Melanocyte of skin (primary cell): Measurements from ENCODE around the gene STPG3. TPM values are rescaled to one million over a fixed set of nuclear protein-coding genes. Genes with fewer than 3 reads are reported as not detected.

Source experiments
- total RNA-seq, 2 donors: library from RNA; depleted of rRNA; stranded (reverse); fragments of >200 nt; gene quantifications; 2 replicates each; pipeline ENCODE4 v1.2.3, GENCODE V29; 2012

The STPG3 gene
- not detected for total RNA-seq

GRCh38 chr9:137251194-137251461, at the start of gene STPG3:
Gene STPG3 (plus strand): TSS chr9:137251286. CDS start chr9:137251287, 1 bp downstream.

DNA sequence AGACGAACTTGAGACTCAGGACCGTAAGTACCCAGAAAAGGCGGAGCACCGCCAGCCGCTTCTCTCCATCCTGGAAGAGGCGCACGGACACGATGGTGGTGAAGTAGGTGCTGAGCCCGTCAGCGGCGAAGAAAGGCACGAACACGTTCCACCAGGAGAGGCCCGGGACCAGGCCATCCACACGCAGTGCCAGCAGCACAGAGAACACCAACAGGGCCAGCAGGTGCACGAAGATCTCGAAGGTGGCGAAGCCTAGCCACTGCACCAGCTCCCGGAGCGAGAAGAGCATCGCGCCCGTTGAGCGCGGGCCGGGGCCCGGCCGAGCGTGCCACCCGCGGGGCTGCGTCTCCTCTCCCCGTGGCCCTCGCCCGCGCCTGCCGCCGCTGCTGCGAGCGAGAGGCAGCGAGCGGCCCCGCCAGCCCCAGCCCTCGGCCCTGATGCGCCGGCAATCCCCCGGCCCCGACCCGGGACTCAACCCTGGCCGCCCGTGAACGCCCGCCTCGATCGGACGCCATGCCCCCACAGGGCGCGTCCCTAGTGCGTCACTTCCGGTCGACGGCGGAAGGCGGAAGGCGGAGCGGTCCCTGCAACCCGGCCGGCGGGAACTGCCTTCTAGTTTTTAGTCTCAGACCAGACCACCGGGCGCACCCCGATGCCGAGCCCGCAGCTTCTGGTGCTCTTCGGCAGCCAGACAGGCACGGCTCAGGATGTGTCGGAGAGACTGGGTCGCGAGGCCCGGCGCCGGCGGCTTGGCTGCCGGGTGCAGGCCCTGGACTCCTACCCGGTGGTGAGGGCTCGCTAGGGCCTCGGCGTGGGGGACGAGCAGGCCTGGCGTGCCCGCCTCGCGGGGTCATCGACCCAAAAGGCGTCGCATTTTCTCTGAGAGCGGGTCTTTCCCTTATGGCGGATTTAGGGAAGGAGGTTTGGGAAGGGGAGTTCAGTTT, 45.7 kb upstream of the STPG3 start, which contains the start of the genes NDOR1 and TMEM203:
NDOR1 (plus strand) TSS at position 575 of the 944 bp plus-strand sequence; CDS start at position 653, 78 bp downstream.
TMEM203 (minus strand) TSS at position 523 of the 944 bp plus-strand sequence; CDS start at position 289, 234 bp downstream.

GRCh38 chr9:137222190-137223077, 28.7 kb upstream of the STPG3 start, which contains the start of gene RNF208:
Gene RNF208 (minus strand): TSS chr9:137222240. CDS start chr9:137221212, 1,028 bp downstream.

GRCh38 chr9:137224830-137225694, 26.0 kb upstream of the STPG3 start, which contains the start of gene CYSRT1:
Gene CYSRT1 (plus strand): TSS chr9:137225174. CDS start chr9:137225622, 448 bp downstream.

DNA sequence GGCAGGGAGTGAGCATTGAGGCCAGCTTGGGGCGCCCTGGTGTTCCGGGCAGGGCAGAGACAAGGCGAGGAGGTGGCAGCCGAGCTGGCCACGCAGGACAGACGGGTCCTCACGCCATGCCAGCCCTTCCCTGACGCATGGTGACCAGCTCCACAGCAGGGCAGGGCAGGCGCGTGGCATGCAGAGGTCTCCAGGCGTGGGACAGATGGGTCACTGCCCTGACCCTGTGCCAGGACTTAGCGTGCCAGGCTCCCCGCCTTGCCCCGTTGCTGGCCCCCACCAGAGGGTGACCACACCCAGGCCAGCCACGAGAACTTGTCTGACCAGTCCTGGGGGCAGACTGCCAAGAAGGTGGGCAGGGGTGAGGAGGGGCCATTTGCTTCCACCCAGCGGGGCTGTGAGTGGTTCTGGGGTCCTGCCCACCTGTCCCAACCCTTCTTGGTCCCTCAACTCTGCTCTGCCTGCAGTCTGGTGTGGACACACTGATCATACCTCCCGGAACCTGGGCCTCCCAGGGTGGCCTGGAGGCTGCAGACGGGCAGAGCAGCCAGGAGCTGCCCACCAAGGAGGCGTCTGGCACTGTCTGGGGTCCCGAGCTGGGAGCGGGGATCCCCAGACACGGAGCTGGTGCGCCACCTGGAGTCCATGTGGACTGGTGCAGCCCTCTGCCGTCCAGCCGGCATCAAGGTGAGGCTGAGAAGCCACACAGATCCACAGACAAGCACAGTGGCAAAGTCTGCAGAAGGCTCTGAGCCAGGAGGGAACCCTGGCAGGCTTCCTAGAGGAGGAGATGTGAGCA, 23.8 kb upstream of the STPG3 start, which contains the start of gene RNF224:
RNF224 (plus strand) TSS at position 449 of the 799 bp plus-strand sequence. CDS start 834 bp downstream, outside the sequence.

GRCh38 chr9:137230705-137231371, 20.2 kb upstream of the STPG3 start, which contains the start of gene SLC34A3:
Gene SLC34A3 (plus strand): TSS chr9:137230901. CDS start chr9:137231703, 802 bp downstream.

DNA sequence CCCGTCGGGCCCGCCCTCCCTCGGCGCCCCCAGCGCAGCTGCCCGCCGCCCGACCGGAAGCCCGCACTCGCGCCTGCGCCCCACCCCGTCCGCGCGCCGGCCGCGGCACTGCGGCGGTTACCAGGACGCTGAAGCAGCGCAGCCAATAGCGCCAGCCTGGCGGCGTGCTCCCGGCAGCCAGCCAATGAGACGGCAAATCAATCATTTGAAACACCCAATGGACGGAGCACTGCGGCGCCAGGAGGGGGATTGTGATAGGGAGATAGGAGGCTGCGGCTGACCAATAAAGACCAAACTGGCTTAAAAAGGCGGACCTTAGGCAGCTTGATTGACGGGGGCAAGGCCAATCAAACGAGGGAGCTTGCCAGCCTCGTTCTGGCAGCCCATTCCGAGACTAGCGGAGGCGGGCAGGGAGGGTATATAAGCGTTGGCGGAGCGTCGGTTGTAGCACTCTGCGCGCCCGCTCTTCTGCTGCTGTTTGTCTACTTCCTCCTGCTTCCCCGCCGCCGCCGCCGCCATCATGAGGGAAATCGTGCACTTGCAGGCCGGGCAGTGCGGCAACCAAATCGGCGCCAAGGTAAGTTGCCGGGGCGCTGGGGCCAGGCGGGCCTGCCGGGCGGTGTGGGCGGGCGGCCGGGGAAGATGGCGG, 10.1 kb upstream of the STPG3 start, which contains the start of gene TUBB4B:
TUBB4B (plus strand) TSS at position 447 of the 649 bp plus-strand sequence; CDS start at position 521, 74 bp downstream.

DNA sequence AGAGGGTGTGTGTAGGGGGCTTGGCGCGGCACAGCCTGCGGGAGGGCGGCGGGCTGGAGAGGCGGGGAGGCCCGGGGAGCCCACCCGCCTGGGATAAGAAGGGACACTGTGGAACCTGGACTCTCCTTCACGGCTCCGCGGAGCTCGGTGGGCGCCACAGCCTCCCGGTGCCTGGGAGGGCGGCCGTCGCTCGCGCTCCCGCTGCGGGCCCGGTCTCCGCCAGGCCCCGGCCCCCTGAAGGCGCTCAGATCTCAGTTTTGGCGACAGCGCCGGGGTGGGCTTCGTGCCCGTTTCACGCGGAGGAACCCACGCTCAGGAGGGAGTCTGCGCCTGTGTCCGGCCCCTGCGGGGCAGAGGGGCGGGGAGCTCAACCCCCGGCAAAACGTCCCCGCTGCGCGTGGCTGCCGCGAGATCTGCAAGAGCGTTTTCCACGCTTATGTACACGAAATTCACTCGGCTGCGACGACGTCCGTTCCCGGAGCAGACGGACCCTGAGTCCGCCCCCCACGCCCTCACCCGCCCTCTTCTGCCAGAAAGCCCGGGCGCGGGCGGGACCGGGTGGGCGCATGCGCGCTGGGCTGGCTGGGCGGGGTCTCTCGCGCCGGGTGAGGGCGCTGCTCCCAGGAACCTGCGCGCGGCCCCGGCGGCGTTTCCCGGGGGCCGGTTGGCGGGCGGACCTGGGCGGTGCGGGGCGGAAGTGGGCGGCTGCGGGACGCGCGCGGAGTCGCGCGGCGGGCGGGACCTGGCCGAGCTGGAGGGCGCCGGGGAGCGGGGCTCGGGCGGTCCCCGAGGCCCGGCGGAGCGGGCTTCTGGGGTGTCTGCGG, 3.8 kb downstream of the STPG3 start, which contains the start of gene NELFB:
NELFB (plus strand) TSS at position 704 of the 824 bp plus-strand sequence.

GRCh38 chr9:137277329-137278041, 26.4 kb downstream of the STPG3 start, which contains the start of gene TOR4A:
Gene TOR4A (plus strand): TSS chr9:137277726. CDS start chr9:137278690, 964 bp downstream.

GRCh38 chr9:137302118-137302448, 51.0 kb downstream of the STPG3 start, which contains the start of gene NRARP:
Gene NRARP (minus strand): TSS chr9:137302271. CDS start chr9:137301928, 343 bp downstream.

Other genes with a start within 250 kb of the STPG3 start
- gene ABCA2, start 223.0 kb upstream of the STPG3 start, total RNA-seq = 10 to 100 TPM in 1 of 2 donors, 1 to 10 TPM in 1; 6.0 to 15.5 TPM
- not detected for gene FUT7, start 219.2 kb upstream of the STPG3 start, total RNA-seq
- gene NPDC1, start 205.1 kb upstream of the STPG3 start, total RNA-seq = 1 to 10 TPM; 4.8 to 5.7 TPM
- gene ENTPD2, start 197.2 kb upstream of the STPG3 start, total RNA-seq = not detected
- gene SAPCD2, start 180.7 kb upstream of the STPG3 start, total RNA-seq = 10 to 100 TPM in 1 of 2 donors, 1 to 10 TPM in 1; 5.5 to 12.0 TPM
- gene UAP1L1, start 173.8 kb upstream of the STPG3 start, total RNA-seq = 10 to 100 TPM; 27.0 to 34.4 TPM
- gene MAN1B1, start 164.3 kb upstream of the STPG3 start, total RNA-seq = 10 to 100 TPM; 44.3 to 55.7 TPM
- gene DPP7, start 136.6 kb upstream of the STPG3 start, total RNA-seq = 100 to 1,000 TPM in 1 of 2 donors, 10 to 100 TPM in 1; 90.9 to 110 TPM
- not detected for gene GRIN1, start 112.1 kb upstream of the STPG3 start, total RNA-seq
- not detected for gene LRRC26, start 81.2 kb upstream of the STPG3 start, total RNA-seq
- not detected for gene TMEM210, start 79.2 kb upstream of the STPG3 start, total RNA-seq
- 10 to 100 TPM; 20.6 to 25.6 TPM for gene ANAPC2, start 62.7 kb upstream of the STPG3 start, total RNA-seq
- gene SSNA1, start 62.6 kb upstream of the STPG3 start, total RNA-seq = 100 to 1,000 TPM in 1 of 2 donors, 10 to 100 TPM in 1; 70.2 to 109 TPM
- 10 to 100 TPM in 1 of 2 donors, 1 to 10 TPM in 1; 7.7 to 12.7 TPM for gene TPRN, start 50.5 kb upstream of the STPG3 start, total RNA-seq
- gene TMEM203, start 45.6 kb upstream of the STPG3 start, total RNA-seq = 10 to 100 TPM; 34.1 to 43.6 TPM
- gene NDOR1, start 45.6 kb upstream of the STPG3 start, total RNA-seq = 10 to 100 TPM; 12.4 to 16.0 TPM
- gene RNF208, start 29.0 kb upstream of the STPG3 start, total RNA-seq = not detected
- gene CYSRT1, start 26.1 kb upstream of the STPG3 start, total RNA-seq = under 1 TPM; 0.67 to 0.69 TPM
- gene RNF224, start 23.8 kb upstream of the STPG3 start, total RNA-seq = under 1 TPM in 1 of 2 donors, not detected in 1; under 0.01 TPM
- gene SLC34A3, start 20.4 kb upstream of the STPG3 start, total RNA-seq = not detected
- gene TUBB4B, start 10.0 kb upstream of the STPG3 start, total RNA-seq = 100 to 1,000 TPM; 123 to 528 TPM
- gene NELFB, start 4.0 kb downstream of the STPG3 start, total RNA-seq = 10 to 100 TPM; 42.3 to 56.9 TPM
- gene TOR4A, start 26.4 kb downstream of the STPG3 start, total RNA-seq = 10 to 100 TPM in 1 of 2 donors, 1 to 10 TPM in 1; 1.7 to 11.3 TPM
- gene NRARP, start 51.0 kb downstream of the STPG3 start, total RNA-seq = under 1 TPM in 1 of 2 donors, not detected in 1; under 0.01 TPM
- gene EXD3, start 171.9 kb downstream of the STPG3 start, total RNA-seq = 1 to 10 TPM; 2.0 to 5.5 TPM
- under 1 TPM; under 0.01 to 0.69 TPM for gene NOXA1, start 172.1 kb downstream of the STPG3 start, total RNA-seq
- gene ENTPD8, start 190.1 kb downstream of the STPG3 start, total RNA-seq = not detected
- 10 to 100 TPM; 25.5 to 27.0 TPM for gene NSMF, start 208.0 kb downstream of the STPG3 start, total RNA-seq